Hematopoietic multipotent progenitor cell treated with erythropoietin and hydrocortisone succinate and interleukin-3 and kit ligand, for 4 days (in vitro differentiated cells): ENCODE measurements around the gene ERRFI1.
"Not testable (repeated sequence)": the region's sequence is repeated elsewhere in the genome, so short reads cannot be mapped to it uniquely, and the experiment has no call there.

Experiments used
- DNase-seq: peaks from one replicate; pipeline ENCODE4 v3.0.0-alpha.2; 2015

Gene ERRFI1

GRCh38 chr1:8026153-8026975 lies at the start of gene ERRFI1:
Gene ERRFI1 (minus strand): TSS chr1:8026309. CDS start chr1:8015619, 10,690 bp downstream.
- peak; percentile 92 for DNase-seq

GRCh38 chr1:8075511-8076051 lies 49.5 kb upstream of the ERRFI1 start:
- no peak for DNase-seq

- no peak for DNase-seq
These were observed 47.2 kb upstream of the ERRFI1 start for GRCh38 chr1:8073112-8073855.

GRCh38 chr1:8070381-8070811 lies 44.3 kb upstream of the ERRFI1 start:
- no peak for DNase-seq

- DNase-seq, result not testable (repeated sequence)
These were observed 43.7 kb upstream of the ERRFI1 start for GRCh38 chr1:8069614-8070320.

GRCh38 chr1:8065369-8065768 lies 39.3 kb upstream of the ERRFI1 start:
- DNase-seq, result no peak

- DNase-seq, result no peak
These were observed 37.4 kb upstream of the ERRFI1 start for GRCh38 chr1:8063298-8064036.

- DNase-seq, result no peak
These were observed 36.8 kb upstream of the ERRFI1 start for GRCh38 chr1:8062861-8063260.

- no peak for DNase-seq
These were observed 35.7 kb upstream of the ERRFI1 start for GRCh38 chr1:8061673-8062386.

- no peak for DNase-seq
These were observed 35.1 kb upstream of the ERRFI1 start for GRCh38 chr1:8061210-8061609.

GRCh38 chr1:8059161-8059622 lies 33.1 kb upstream of the ERRFI1 start:
- no peak for DNase-seq

GRCh38 chr1:8057779-8058178 lies 31.7 kb upstream of the ERRFI1 start:
- DNase-seq, result not testable (repeated sequence)

- DNase-seq, result peak; percentile 9
These were observed 29.9 kb upstream of the ERRFI1 start for GRCh38 chr1:8055973-8056372.

GRCh38 chr1:8053878-8054567 lies 27.9 kb upstream of the ERRFI1 start:
- no peak for DNase-seq

- DNase-seq, result no peak
These were observed 25.5 kb upstream of the ERRFI1 start for GRCh38 chr1:8051650-8052049.

- DNase-seq, result not testable (repeated sequence)
These were observed 23.1 kb upstream of the ERRFI1 start for GRCh38 chr1:8049229-8049628.

GRCh38 chr1:8047686-8048445 lies 21.8 kb upstream of the ERRFI1 start:
- peak; percentile 11 for DNase-seq

- no peak for DNase-seq
These were observed 21.0 kb upstream of the ERRFI1 start for GRCh38 chr1:8047112-8047511.

GRCh38 chr1:8046391-8046790 lies 20.3 kb upstream of the ERRFI1 start:
- DNase-seq, result no peak

- DNase-seq, result no peak
These were observed 17.5 kb upstream of the ERRFI1 start for GRCh38 chr1:8043621-8044020.
